Measurements from ENCODE around the gene BCAP29. TPM values are rescaled to one million over a fixed set of nuclear protein-coding genes. Genes with fewer than 3 reads are reported as not detected.

The BCAP29 gene
- total RNA-seq, 1 donor from 2014 or later: 62.2 TPM

DNA sequence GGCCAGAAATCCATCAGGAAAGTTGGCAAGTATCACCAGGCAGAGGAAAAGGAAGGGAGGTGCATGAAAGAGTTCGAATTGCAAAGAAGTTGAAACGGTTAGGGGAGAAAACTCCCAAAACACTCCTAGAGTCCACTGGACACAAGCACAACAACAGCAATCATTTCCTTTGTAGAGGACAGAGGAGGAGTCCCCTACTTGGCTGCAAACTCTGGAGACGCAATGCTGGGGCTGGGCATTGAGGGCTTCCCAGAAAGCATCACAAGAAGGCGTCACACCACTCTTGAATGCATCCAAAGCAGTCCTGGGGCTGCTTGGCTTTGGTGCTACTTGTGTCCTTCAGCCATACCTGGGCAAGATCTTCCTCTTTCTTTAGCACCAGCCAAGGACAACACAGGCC is 62.5 kb downstream of the BCAP29 start:
- Histone ChIP-seq H3K36me3 (ENCODE audit: control insufficient read depth, insufficient read depth, low read length) (no peaks in the 10 kb centered on the region), H3K4me3 (ENCODE audit: low read depth, low read length) (no peak overlapping the region), H3K27me3 (ENCODE audit: control insufficient read depth, insufficient read depth, low read length) (no peaks in the 10 kb centered on the region)
- DNase-seq (ENCODE audit: low read depth): no peak
- TF ChIP-seq CTCF (IDR thresholded peaks at IDR 0.05; ENCODE audit: insufficient read depth, low read length, poor library complexity, severe bottlenecking): no peak

GRCh38 chr7:107643407-107643806 is 63.4 kb downstream of the BCAP29 start:
- TF ChIP-seq CTCF (IDR thresholded peaks at IDR 0.05; ENCODE audit: insufficient read depth, low read length, poor library complexity, severe bottlenecking): peak; percentile 37
- no peak for DNase-seq (ENCODE audit: low read depth)
- no peaks in the 10 kb centered on the region for H3K27me3 ChIP-seq (ENCODE audit: control insufficient read depth, insufficient read depth, low read length)
- no peak overlapping the region for H3K4me3 ChIP-seq (ENCODE audit: low read depth, low read length)
- H3K36me3 ChIP-seq (ENCODE audit: control insufficient read depth, insufficient read depth, low read length): no peaks in the 10 kb centered on the region

DNA sequence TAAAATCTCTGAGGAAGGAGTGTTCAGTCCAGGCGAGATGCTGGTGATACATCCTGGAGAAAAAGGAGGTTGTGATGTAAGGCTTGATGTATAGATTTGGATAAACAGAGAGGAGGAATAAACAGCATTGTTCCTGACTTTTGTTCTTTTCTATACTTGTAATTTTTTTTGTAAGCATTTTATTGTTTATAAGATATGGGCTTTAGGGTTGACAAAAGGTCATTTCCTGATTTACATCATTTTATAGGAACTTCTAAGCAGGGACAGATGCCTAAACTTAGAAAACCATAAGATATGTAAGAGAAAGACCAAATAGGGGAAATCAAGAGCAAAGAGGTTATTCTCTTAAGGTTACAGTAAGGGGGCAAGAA is 63.9 kb downstream of the BCAP29 start:
- H3K4me3 ChIP-seq (ENCODE audit: low read depth, low read length): no peak overlapping the region
- H3K36me3 ChIP-seq (ENCODE audit: control insufficient read depth, insufficient read depth, low read length): no peaks in the 10 kb centered on the region
- no peak for DNase-seq (ENCODE audit: low read depth)
- no peaks in the 10 kb centered on the region for H3K27me3 ChIP-seq (ENCODE audit: control insufficient read depth, insufficient read depth, low read length)
- TF ChIP-seq CTCF (IDR thresholded peaks at IDR 0.05; ENCODE audit: insufficient read depth, low read length, poor library complexity, severe bottlenecking): no peak

- Histone ChIP-seq H3K4me3 (ENCODE audit: low read depth, low read length) (no peak overlapping the region), H3K27me3 (ENCODE audit: control insufficient read depth, insufficient read depth, low read length) (no peaks in the 10 kb centered on the region), H3K36me3 (ENCODE audit: control insufficient read depth, insufficient read depth, low read length) (no peaks in the 10 kb centered on the region)
- no peak for TF ChIP-seq CTCF (IDR thresholded peaks at IDR 0.05; ENCODE audit: insufficient read depth, low read length, poor library complexity, severe bottlenecking)
- no peak for DNase-seq (ENCODE audit: low read depth)
Measured at GRCh38 chr7:107644309-107644974, 64.4 kb downstream of the BCAP29 start.

GRCh38 chr7:107652642-107653041 is 72.6 kb downstream of the BCAP29 start:
- no peaks in the 10 kb centered on the region for H3K27me3 ChIP-seq (ENCODE audit: control insufficient read depth, insufficient read depth, low read length)
- no peaks in the 10 kb centered on the region for H3K36me3 ChIP-seq (ENCODE audit: control insufficient read depth, insufficient read depth, low read length)
- no peak overlapping the region for H3K4me3 ChIP-seq (ENCODE audit: low read depth, low read length)
- TF ChIP-seq CTCF (IDR thresholded peaks at IDR 0.05; ENCODE audit: insufficient read depth, low read length, poor library complexity, severe bottlenecking): no peak
- DNase-seq (ENCODE audit: low read depth): no peak

DNA sequence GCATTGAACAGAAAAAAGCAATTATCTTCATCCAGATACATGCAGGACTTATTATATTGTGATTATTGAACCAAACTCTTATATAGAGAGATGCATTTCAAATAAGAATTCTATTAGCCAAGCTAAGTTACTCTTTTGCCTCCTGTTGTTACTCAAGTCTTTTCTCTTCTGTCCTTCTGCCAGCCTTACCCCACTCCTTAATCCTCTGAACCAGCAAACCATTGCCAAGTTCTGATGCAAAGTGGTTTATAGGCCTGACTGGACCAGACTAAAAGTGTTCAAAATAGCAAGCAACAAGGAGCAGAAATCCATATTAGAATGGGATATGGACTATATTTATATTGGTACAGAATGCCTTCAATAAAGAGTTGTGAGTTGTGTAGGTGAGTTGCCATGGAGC is 78.4 kb downstream of the BCAP29 start:
- Histone ChIP-seq H3K4me3 (ENCODE audit: low read depth, low read length) (no peak overlapping the region), H3K27me3 (ENCODE audit: control insufficient read depth, insufficient read depth, low read length) (peaks cover 24% of the 10 kb centered on the region), H3K36me3 (ENCODE audit: control insufficient read depth, insufficient read depth, low read length) (no peaks in the 10 kb centered on the region)
- no peak for DNase-seq (ENCODE audit: low read depth)
- TF ChIP-seq CTCF (IDR thresholded peaks at IDR 0.05; ENCODE audit: insufficient read depth, low read length, poor library complexity, severe bottlenecking): no peak
